GM13976 (cell line): ENCODE data around the gene ERCC8.

Experiments
- DNase-seq: peaks from one replicate; pipeline ENCODE4 v3.0.0; 2012; ENCODE audit warnings: low spot score
- CTCF ChIP-seq: IDR thresholded peaks from 2 replicates; pipeline ENCODE4 v1.5.1; 2012; ENCODE audit warnings: borderline replicate concordance, mild to moderate bottlenecking; ENCODE audit not compliant: insufficient read depth; ENCODE audit errors: extremely low read depth, missing control alignments, control extremely low read depth
- in situ Hi-C: fragments of 300-500 bp; cut with MboI; formaldehyde crosslinking; loops from one replicate; pipeline ENCODE4 v1.12.0; 2022; ENCODE audit warnings: low sequenced_read_pairs, mixed read lengths, inconsistent platforms; ENCODE audit not compliant: unreplicated experiment

ERCC8 gene

GRCh38 chr5:60978968-60979367 is 34.1 kb upstream of the ERCC8 start:
- in situ Hi-C loops: no loop called here
- DNase-seq: no peak
- no peak for TF ChIP-seq CTCF

GRCh38 chr5:60977956-60978737 is 33.3 kb upstream of the ERCC8 start:
- TF ChIP-seq CTCF: no peak
- DNase-seq: no peak
- in situ Hi-C loops: no loop called here

GRCh38 chr5:60972231-60972630 is 27.4 kb upstream of the ERCC8 start:
- no peak for TF ChIP-seq CTCF
- no peak for DNase-seq
- in situ Hi-C loops: loop anchor here (25.0 kb wide), 1 partner anchor 690 kb away; no protein-coding TSS in a partner anchor

GRCh38 chr5:60961685-60962084 is 16.8 kb upstream of the ERCC8 start:
- no peak for TF ChIP-seq CTCF
- no peak for DNase-seq
- in situ Hi-C loops: loop anchor here (25.0 kb wide), 1 partner anchor 701 kb away; no protein-coding TSS in a partner anchor

- peak; percentile 21 for DNase-seq
- in situ Hi-C loops: loop anchor here (25.0 kb wide), 1 partner anchor 702 kb away; no protein-coding TSS in a partner anchor
- TF ChIP-seq CTCF: no peak
Measured at GRCh38 chr5:60960591-60960990, 15.7 kb upstream of the ERCC8 start.

GRCh38 chr5:60959156-60959555 is 14.3 kb upstream of the ERCC8 start:
- in situ Hi-C loops: loop anchor here (25.0 kb wide), 1 partner anchor 703 kb away; no protein-coding TSS in a partner anchor
- TF ChIP-seq CTCF: peak; percentile 25
- peak; percentile 16 for DNase-seq
